K562 (cell line): ENCODE data around the gene CCDC116. TPM values are rescaled to one million over a fixed set of nuclear protein-coding genes. Genes with fewer than 3 reads are reported as not detected.

Source experiments
- CHD2 ChIP-seq: IDR thresholded peaks from 2 replicates; pipeline ENCODE4 v1.6.1; 2011; ENCODE audit warnings: low read depth, low read length
- RCOR1 ChIP-seq, 2 experiments: IDR thresholded peaks; 2 replicates each; pipeline ENCODE4 v1.6.1; 2012; ENCODE audit warnings: low read depth in 2 of 2, low read length in 2 of 2, borderline replicate concordance in 1 of 2, improper control_type of control experiment in 1 of 2
- polyA plus RNA-seq, 8 experiments: library from polyadenylated mRNA; depleted of rRNA in 4 of 8; stranded (reverse) in 5 of 8; unstranded in 3 of 8; fragments of >200 nt; fragmentation: Nextera tagmentation in 2 of 8; fragmentation: Illumina TruSeq in 1 of 8; extraction: Ambion mirVana in 2 of 8; extraction: Trizol in 1 of 8; gene quantifications; 2 replicates each; pipeline versions ENCODE4 v1.2.1 to v1.2.3, GENCODE V29; 2011 to 2014; ENCODE audit warnings: inconsistent platforms in 1 of 8, missing spikeins in 1 of 8
- total RNA-seq, 7 experiments: library from RNA; depleted of rRNA in 6 of 7; stranded (reverse); fragments of >200 nt in 6 of 7; fragmentation: Illumina TruSeq in 2 of 7; extraction: Trizol in 2 of 7; gene quantifications; 2 replicates each; pipeline versions ENCODE4 v1.2.1 to v1.2.3, GENCODE V29; 2011 to 2021; ENCODE audit warnings: low replicate concordance in 1 of 7
- TF ChIP-seq, protein P1 (sequence below): fragments of 150-350 bp; IDR thresholded peaks from 2 replicates; pipeline ENCODE4 v1.6.1; 2014; ENCODE audit warnings: low read depth, mild to moderate bottlenecking, low read length, borderline replicate concordance
- TF ChIP-seq, protein P2 (sequence below), 2 experiments: IDR thresholded peaks; 2 replicates each; pipeline ENCODE4 v1.6.1; 2012; ENCODE audit warnings: improper control_type of control experiment in 2 of 2, low read depth in 2 of 2, low read length in 2 of 2, borderline replicate concordance in 1 of 2
- TF ChIP-seq, protein P3 (sequence below): sonication (generic); formaldehyde crosslinking; IDR thresholded peaks from 2 replicates; pipeline ENCODE4 v1.8.1; 2023; ENCODE audit warnings: mild to moderate bottlenecking, missing genetic modification reagents

CCDC116 gene
- total and polyA plus RNA-seq, 9 of the 15 experiments (the other 6 are each of a cell fraction or from before 2014, with no cell fraction given): 1.6 to 11.3 (median 4.7) TPM

DNA sequence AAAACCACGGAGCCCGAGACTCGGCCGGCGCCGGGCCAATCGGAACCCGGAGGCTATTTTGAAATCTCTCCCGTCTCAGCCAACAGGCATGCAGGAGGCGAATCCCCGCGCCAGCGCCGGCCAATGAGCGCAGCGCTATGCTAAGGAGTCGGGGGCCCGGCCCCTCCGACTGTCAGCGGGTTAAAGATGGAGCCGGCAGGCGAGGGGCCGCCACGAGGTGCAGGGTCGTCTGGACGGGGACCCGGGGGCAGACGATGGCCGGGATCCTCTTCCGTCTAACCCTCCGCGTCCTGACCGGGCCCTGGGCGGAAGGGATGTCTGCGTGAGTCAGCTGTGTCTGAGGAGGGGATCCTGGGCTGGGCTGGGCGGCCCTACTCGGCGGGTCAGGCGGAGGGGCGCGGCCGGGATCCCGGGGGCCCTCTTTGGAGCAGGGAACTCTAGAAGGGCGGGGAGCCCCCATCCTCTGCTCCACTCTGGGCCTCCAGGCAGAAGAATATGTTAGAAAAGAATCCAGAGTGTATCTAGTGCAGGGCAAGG is 19.5 kb downstream of the CCDC116 start (continued):
- TF ChIP-seq, protein P1, sequence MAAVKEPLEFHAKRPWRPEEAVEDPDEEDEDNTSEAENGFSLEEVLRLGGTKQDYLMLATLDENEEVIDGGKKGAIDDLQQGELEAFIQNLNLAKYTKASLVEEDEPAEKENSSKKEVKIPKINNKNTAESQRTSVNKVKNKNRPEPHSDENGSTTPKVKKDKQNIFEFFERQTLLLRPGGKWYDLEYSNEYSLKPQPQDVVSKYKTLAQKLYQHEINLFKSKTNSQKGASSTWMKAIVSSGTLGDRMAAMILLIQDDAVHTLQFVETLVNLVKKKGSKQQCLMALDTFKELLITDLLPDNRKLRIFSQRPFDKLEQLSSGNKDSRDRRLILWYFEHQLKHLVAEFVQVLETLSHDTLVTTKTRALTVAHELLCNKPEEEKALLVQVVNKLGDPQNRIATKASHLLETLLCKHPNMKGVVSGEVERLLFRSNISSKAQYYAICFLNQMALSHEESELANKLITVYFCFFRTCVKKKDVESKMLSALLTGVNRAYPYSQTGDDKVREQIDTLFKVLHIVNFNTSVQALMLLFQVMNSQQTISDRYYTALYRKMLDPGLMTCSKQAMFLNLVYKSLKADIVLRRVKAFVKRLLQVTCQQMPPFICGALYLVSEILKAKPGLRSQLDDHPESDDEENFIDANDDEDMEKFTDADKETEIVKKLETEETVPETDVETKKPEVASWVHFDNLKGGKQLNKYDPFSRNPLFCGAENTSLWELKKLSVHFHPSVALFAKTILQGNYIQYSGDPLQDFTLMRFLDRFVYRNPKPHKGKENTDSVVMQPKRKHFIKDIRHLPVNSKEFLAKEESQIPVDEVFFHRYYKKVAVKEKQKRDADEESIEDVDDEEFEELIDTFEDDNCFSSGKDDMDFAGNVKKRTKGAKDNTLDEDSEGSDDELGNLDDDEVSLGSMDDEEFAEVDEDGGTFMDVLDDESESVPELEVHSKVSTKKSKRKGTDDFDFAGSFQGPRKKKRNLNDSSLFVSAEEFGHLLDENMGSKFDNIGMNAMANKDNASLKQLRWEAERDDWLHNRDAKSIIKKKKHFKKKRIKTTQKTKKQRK: no peak; the same call in none of the 2 replicates
- TF ChIP-seq RCOR1 (IDR thresholded peaks at IDR 0.05; ENCODE audit: borderline replicate concordance in 1 of 2, low read depth in 2 of 2, low read length in 2 of 2): peak in 1 of 2 experiments; percentile 87
- TF ChIP-seq, protein P2, sequence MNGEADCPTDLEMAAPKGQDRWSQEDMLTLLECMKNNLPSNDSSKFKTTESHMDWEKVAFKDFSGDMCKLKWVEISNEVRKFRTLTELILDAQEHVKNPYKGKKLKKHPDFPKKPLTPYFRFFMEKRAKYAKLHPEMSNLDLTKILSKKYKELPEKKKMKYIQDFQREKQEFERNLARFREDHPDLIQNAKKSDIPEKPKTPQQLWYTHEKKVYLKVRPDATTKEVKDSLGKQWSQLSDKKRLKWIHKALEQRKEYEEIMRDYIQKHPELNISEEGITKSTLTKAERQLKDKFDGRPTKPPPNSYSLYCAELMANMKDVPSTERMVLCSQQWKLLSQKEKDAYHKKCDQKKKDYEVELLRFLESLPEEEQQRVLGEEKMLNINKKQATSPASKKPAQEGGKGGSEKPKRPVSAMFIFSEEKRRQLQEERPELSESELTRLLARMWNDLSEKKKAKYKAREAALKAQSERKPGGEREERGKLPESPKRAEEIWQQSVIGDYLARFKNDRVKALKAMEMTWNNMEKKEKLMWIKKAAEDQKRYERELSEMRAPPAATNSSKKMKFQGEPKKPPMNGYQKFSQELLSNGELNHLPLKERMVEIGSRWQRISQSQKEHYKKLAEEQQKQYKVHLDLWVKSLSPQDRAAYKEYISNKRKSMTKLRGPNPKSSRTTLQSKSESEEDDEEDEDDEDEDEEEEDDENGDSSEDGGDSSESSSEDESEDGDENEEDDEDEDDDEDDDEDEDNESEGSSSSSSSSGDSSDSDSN (IDR thresholded peaks at IDR 0.05; ENCODE audit: borderline replicate concordance in 1 of 2, low read depth in 2 of 2, low read length in 2 of 2): no peak
- TF ChIP-seq, protein P3, sequence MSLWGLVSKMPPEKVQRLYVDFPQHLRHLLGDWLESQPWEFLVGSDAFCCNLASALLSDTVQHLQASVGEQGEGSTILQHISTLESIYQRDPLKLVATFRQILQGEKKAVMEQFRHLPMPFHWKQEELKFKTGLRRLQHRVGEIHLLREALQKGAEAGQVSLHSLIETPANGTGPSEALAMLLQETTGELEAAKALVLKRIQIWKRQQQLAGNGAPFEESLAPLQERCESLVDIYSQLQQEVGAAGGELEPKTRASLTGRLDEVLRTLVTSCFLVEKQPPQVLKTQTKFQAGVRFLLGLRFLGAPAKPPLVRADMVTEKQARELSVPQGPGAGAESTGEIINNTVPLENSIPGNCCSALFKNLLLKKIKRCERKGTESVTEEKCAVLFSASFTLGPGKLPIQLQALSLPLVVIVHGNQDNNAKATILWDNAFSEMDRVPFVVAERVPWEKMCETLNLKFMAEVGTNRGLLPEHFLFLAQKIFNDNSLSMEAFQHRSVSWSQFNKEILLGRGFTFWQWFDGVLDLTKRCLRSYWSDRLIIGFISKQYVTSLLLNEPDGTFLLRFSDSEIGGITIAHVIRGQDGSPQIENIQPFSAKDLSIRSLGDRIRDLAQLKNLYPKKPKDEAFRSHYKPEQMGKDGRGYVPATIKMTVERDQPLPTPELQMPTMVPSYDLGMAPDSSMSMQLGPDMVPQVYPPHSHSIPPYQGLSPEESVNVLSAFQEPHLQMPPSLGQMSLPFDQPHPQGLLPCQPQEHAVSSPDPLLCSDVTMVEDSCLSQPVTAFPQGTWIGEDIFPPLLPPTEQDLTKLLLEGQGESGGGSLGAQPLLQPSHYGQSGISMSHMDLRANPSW (CRISPR knock-in tag): peak; percentile 68; the same call in 1 of the 2 replicates
- peak; percentile 87 for TF ChIP-seq CHD2
